ENCODE measurements around the gene GPR62. TPM values are rescaled to one million over a fixed set of nuclear protein-coding genes. Genes with fewer than 3 reads are reported as not detected.
A peak's percentile ranks its signal among the peaks of the same experiment; 100 is the strongest.

The GPR62 gene
- total and polyA plus RNA-seq, 8 donors = 0.08 to 0.26 (median 0.09) TPM; not detected in 2

- 80 to 82% methylated on average over 9 of the region's 9 CpGs for WGBS, 2 donors
- Histone ChIP-seq H3K4me3 (no peak overlapping the region), H3K27ac (no peak overlapping the region), H3K27me3 (no peaks in the 10 kb centered on the region), H3K4me1 (peaks cover 0 to 18% (median 5%) of the 10 kb centered on the region in 3 donors), H3K36me3 (peaks cover 0 to 32% (median 11%) of the 10 kb centered on the region in 3 donors), H3K9me3 (no peaks in the 10 kb centered on the region)
- FAIRE-seq (no peak), ATAC-seq (no peak), DNase-seq (peak in 1 of 6 donors; percentile 20)
- TF ChIP-seq CTCF (IDR thresholded peaks at IDR 0.05) = no peak
- intact Hi-C loops (cut with DNase I) = no loop called here
These were observed 16.3 kb upstream of the GPR62 start for GRCh38 chr3:51938780-51939425.

GRCh38 chr3:51940648-51941462 is 14.3 kb upstream of the GPR62 start:
- H3K36me3 ChIP-seq = peaks cover 0 to 14% (median 5%) of the 10 kb centered on the region in 3 donors
- no peak for FAIRE-seq

GRCh38 chr3:51941463-51941797 is 13.8 kb upstream of the GPR62 start:
- ATAC-seq = no peak
- intact Hi-C loops (cut with DNase I) = loop anchor here in 1 of 3 donors (10.0 kb wide), 1 partner anchor 183 kb away; no protein-coding TSS in a partner anchor
- no peak for FAIRE-seq
- peak overlapping the region in 1 of 4 donors; percentile 27 for H3K27ac ChIP-seq
- H3K4me1 ChIP-seq = peaks cover 0 to 18% (median 5%) of the 10 kb centered on the region in 3 donors
- H3K4me3 ChIP-seq = peak overlapping the region; percentile 52 to 94 (median 64)
- H3K27me3 ChIP-seq = no peaks in the 10 kb centered on the region
- 0 to 1% methylated on average over 16 to 20 of the region's 20 CpGs for WGBS, 2 donors
- H3K36me3 ChIP-seq = peaks cover 0 to 8% (median 5%) of the 10 kb centered on the region in 3 donors
- no peaks in the 10 kb centered on the region for H3K9me3 ChIP-seq
- no peak for TF ChIP-seq CTCF (IDR thresholded peaks at IDR 0.05)
- no peak for DNase-seq

More at GRCh38 chr3:51940648-51941462, 14.3 kb upstream of the GPR62 start:
- 33 to 34% methylated on average over 13 of the region's 13 CpGs for WGBS, 2 donors
- peak overlapping the region; percentile 52 to 94 (median 64) for H3K4me3 ChIP-seq
- no peaks in the 10 kb centered on the region for H3K9me3 ChIP-seq
- no peak for ATAC-seq
- no peak for TF ChIP-seq CTCF (IDR thresholded peaks at IDR 0.05)
- intact Hi-C loops (cut with DNase I) = loop anchor here in 1 of 3 donors (10.0 kb wide), 1 partner anchor 184 kb away; no protein-coding TSS in a partner anchor
- no peaks in the 10 kb centered on the region for H3K27me3 ChIP-seq
- peaks cover 0 to 18% (median 5%) of the 10 kb centered on the region in 3 donors for H3K4me1 ChIP-seq
- DNase-seq = no peak
- H3K27ac ChIP-seq = no peak overlapping the region

- WGBS, 2 donors = 1% methylated on average over 67 of the region's 67 CpGs
- Histone ChIP-seq H3K27me3 (no peaks in the 10 kb centered on the region), H3K9me3 (no peaks in the 10 kb centered on the region), H3K4me3 (peak within 1 kb of the TSS; percentile 52 to 94 (median 64)), H3K36me3 (peaks cover 0 to 4% (median 3%) of the 10 kb centered on the region in 3 donors), H3K4me1 (peaks cover 0 to 18% (median 5%) of the 10 kb centered on the region in 3 donors), H3K27ac (peak within 1 kb of the TSS; percentile 40 to 83 (median 71))
- DNase-seq (peak; percentile 96 to 100 (median 100)), FAIRE-seq (peak; percentile 98), ATAC-seq (peak; percentile 95 to 97 (median 96))
- peak; percentile 100 for TF ChIP-seq CTCF (IDR thresholded peaks at IDR 0.05)
- intact Hi-C loops (cut with DNase I) = loop anchor here in 1 of 3 donors (10.0 kb wide), 1 partner anchor 183 kb away; no protein-coding TSS in a partner anchor
These were observed 13.2 kb upstream of the GPR62 start, which contains the start of the genes PARP3 and RRP9 for GRCh38 chr3:51941798-51942602. PARP3 (plus strand) TSS chr3:51942363; CDS start chr3:51943356, 993 bp downstream. RRP9 (minus strand) TSS chr3:51941904; CDS start chr3:51941867, 37 bp downstream.

Data from pancreas (tissue), 10 donors.